Colon (tissue), 2 donors: Measurements from ENCODE around the gene PALD1.

Experiments
- FAIRE-seq: peaks from 2 replicates; lab custom pipeline; 2012; peaks lifted over from hg19 to GRCh38; lab: Jason Lieb, UNC
- donor health status: control.
- donor health status: control.

PALD1 gene

DNA sequence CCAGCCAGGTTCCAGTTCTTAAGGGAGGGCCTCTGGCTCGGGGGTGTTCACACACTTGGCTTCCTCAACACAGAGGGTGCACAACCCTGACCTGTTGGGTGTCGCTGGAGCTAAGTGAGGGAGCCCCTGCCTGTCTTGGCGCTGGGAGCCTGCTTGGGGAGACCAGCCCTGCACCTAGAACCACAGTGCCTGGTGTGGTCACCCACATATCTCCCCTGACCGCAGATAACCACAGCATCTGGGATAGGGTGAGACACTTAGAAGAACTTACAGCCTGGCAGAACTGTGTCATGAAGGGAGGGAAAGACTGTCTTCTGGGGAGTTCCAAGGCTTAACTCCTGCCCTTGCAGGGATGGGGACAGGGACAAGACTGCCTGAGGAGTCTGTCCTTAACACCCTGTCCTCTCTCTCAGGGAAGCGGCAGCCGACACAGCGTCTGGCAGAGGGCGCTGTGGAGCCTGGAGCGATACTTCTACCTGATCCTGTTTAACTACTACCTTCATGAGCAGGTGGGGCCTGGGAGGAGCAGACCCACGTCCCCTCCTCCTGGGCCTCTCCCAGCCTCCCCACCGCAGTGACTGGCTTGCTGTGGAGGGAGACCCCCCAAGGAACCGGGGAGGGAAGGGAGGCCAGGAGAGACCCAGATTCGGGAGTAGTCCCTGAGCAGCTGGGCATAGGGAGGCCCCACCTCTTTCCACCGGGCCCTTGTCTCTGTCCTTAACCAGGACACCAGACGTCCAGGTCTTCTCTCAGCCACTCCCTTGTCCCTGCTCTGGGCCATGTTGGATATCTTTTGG, 59.0 kb downstream of the PALD1 start:
- FAIRE-seq = no peak

DNA sequence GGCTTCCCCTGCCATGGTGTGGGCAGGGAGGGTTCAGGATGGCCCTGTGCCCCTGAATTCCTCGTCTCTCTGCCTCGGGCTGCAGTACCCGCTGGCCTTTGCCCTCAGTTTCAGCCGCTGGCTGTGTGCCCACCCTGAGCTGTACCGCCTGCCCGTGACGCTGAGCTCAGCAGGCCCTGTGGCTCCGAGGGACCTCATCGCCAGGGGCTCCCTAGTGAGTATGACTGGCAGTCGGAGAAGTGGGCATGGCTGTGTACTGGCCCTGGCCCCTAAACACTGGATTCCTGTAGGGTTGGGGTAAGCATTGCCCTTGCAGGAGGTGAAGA, 59.6 kb downstream of the PALD1 start:
- no peak for FAIRE-seq

DNA sequence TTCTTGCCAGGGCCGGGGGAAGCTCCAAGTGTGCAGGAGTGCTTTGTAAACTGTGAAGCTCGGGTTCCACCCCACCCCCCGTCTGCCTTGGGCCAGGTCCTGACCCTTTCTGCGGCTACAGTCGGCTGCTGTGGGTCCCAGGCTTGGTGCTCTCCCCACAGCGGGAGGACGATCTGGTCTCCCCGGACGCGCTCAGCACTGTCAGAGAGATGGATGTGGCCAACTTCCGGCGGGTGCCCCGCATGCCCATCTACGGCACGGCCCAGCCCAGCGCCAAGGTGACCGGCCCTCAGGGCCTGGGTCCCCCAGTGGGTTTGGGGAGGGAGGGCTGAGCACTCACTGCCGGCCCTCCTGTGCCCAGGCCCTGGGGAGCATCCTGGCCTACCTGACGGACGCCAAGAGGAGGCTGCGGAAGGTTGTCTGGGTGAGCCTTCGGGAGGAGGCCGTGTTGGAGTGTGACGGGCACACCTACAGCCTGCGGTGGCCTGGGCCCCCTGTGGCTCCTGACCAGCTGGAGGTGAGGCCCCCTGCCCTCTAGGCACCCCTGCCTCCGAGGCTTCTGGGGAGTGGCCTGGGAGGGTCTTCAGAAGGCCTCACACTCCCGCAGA, 60.3 kb downstream of the PALD1 start:
- no peak for FAIRE-seq

DNA sequence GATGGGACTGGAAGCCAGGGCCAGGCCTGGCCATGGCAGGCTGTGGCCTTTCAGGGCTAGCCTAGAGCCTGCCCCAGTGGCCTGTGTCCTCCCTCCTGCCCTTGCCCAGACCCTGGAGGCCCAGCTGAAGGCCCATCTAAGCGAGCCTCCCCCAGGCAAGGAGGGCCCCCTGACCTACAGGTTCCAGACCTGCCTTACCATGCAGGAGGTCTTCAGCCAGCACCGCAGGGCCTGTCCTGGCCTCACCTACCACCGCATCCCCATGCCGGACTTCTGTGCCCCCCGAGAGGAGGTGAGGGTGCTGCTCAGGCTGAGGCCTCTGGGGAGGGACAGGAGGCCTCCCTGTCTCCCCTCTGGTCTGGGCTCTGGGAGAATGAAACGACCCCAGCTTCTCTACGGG, 60.9 kb downstream of the PALD1 start:
- no peak for FAIRE-seq

DNA sequence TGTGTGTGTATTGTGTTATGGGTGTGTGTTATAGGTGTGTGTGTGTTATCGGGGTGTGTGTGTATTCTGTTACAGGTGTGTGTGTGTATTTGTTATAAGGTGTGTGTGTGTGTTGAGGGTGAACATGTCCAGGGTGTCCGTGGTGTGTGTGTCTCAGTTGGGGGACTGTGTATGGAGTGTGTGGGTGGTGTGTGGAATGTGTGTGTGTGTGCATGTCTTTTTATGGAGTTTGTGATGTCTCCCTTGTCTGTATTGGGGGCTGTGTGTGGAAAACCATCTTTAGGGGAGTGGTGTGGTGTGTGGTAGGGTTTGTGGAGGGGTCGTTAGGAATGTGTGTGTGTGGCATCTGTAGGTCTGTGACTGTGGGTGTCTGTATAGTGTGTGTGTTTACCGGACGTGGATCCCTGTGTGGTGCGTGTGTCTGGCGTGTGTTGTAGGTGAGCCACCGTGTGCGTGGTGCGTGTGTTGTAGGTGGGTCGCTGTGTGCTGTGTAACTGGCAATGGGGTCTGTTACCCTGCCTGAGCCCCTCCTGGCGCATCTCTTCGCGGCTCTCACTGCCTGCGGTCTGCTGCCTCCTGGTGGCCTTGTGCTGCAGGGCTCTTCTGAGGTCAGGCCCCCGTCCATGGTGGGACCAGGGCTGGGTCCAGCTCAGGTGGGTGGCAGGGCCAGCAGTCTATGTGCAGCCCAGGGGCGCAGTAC, 61.7 kb downstream of the PALD1 start:
- no peak for FAIRE-seq

DNA sequence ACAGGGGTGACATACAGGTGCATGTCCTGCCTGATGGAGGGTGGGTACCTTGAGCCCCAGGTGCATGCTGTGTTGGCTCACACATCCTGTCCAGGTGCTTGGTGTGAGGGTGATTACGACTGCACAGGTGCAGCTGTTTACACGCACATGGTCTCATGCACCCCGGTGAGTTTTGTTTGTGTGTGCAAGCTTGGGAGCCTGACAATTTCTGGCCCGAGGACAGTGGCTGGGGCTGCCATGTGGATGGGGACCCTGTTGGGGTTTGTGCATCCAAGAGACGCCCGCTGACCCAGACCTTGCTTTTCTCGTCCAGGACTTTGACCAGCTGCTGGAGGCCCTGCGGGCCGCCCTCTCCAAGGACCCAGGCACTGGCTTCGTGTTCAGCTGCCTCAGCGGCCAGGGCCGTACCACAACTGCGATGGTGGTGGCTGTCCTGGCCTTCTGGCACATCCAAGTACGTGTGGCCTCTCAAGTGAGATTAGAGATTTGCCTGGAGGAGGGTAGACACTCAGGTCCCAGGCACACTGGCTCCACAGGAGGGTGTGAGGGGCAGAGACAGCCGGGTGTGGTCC, 62.3 kb downstream of the PALD1 start:
- no peak for FAIRE-seq

DNA sequence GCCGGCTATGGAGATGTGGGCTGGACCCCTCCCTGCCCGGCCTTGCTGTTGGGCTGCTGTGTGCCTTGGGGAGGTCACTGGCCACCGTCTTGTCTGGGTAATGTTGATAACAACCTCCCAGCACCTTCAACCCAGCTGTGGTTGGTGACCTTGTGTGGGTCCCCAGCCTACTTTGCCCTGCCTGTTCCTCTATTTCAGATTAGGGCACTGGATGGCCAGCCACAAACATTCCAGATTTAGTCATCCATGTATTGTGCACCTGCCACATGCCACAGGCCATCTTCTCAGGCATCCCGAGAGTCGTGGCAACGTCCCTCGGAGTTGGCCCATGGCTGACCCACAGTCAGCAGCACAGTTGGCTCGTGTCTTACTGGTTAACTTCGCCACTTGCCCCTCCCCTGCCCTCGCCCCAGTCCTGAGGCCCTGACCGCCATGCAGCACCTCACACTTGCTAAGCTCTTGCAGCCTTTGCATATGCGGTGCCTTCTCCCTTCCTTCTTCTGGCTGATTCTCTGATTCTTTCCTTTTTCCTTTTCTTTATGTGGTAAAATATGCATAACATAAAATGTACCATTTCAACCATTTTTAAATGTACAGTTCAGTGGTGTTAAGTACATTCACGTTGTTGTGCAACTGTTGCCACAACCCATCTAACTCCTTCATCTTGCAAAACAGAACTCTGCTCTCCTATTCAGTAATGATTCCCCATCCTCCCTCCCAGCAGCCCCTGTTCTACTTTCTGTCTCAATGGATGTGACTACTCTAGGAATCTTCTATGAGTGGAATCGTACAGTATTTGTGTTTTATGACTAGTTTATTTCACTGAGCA, 63.4 kb downstream of the PALD1 start:
- FAIRE-seq = no peak

DNA sequence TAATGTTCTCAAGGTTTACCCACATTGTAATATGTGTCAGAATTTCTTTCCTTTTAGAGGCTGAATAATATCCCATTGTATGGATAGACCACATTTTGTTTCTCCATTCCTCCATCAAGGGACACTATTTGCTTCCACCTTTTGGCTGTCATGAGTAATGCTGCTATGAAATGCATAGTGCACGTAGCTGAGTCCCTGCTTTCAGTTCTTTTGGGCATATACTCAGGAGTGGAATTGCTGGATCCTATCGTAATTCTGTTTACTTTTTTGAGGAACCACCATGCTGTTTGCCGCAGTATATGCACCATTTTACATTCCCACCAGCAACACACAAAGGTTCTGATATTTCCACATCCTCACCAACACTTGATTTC, 64.0 kb downstream of the PALD1 start:
- FAIRE-seq = no peak

DNA sequence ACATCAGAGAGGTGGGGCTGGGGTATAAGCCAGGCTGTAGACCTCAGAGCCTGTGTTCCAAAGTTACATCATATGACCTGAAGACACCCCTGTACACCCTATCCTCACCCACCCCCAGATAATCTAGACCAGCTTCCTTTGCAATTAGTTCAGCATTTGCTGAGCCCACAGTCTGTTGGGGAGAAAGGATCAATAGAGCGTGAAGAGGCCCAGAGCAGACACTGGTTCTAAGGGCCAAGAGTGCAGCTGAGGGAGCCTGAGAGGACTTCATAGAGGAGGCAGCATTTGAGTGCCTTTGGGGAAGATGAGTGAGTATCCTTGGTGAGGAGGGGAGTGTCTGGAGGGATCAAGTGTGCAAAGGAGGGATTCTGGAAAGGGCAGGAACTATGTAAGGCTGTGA, 65.3 kb downstream of the PALD1 start:
- FAIRE-seq = no peak

DNA sequence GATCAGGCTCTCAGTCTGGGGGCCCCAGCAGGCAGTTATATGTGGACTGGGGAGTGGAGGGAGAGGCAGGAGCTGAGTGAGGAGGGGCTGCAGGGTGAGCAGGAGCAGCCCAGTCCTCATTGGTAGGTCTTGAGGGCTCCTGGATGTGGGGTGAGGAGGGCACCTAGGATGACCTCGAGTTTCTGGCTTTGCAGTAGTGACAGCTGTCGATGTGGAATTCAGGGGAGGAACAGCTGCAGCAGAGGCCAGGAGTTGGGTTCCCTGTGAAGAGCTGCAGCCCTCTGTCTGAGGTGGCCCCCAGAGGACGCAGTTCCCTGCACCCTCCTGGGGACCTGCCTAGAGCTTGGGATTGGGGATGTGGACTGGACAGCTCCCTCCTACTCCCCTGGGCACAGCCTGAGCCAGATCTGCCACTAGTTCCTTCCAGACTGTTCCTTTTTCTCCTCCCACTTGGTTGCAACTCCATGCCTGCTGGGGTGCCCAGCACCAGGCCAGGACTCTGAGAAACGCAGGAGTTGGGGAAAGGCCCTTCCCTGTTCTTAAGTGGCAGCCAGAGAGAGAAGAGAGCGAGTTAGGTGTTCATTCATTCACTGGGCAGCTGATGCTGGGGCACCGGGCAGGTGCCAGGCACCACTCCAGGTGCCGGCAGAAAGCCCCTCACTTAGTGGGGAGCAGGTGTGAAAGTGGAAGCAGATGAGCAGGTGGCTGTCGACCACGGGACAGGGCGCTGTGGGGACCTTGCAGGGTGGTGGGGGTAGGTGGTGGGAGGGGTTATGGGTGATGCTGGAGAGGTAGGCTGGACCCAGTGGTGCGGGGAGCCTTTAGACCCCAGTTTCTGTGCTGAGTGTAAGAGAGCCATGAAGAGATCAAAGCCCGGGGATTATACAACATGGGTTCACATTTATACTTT, 66.1 kb downstream of the PALD1 start:
- FAIRE-seq = no peak

DNA sequence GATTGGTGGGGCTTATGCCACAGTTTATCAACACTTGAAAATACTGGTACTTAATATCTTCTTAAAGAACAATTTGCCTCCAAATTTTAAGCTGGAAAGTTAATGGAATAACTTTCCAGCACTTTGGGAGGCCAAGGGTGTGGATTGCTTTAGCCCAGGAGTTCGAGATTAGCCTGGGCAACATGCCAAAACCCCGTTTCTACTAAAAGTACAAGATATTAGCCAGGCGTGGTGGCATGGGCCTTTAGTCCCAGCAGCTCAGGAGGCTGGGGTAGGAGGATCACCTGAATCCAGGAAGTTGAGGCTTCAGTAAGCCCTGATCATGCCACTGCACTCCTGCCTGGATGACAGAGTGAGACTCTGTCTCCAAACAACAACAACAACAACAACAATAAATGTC, 68.0 kb downstream of the PALD1 start:
- FAIRE-seq = no peak

DNA sequence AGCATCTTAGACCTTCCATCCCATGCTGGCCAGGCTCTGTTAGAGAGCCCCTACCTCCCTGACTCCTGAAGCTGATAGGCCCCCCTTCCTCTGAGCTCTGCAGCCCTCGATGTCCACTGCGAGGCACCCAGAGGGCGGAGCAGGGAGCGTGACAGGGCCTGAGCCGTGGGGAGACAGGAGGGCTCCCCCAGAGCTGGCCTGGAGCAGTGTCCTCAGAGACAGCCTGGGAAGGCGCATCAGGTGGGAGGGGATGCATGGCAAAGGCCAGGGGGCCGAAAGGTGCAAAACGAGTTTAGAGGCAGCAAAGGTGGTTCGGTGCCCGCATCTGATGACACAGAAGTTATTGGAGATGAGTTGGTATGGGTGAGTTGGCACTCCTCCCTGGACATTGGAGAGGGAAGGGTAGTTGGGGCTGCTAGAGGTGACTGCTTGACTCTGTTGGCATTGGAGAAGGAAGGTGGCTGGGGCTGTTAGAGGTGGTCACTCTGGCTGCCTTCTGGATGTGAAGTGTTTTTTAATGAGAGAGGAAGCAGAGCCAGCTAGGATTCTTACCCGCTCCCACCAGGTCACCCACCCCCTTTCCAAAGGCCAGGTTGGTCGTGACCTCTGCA, 70.9 kb downstream of the PALD1 start:
- FAIRE-seq = no peak

DNA sequence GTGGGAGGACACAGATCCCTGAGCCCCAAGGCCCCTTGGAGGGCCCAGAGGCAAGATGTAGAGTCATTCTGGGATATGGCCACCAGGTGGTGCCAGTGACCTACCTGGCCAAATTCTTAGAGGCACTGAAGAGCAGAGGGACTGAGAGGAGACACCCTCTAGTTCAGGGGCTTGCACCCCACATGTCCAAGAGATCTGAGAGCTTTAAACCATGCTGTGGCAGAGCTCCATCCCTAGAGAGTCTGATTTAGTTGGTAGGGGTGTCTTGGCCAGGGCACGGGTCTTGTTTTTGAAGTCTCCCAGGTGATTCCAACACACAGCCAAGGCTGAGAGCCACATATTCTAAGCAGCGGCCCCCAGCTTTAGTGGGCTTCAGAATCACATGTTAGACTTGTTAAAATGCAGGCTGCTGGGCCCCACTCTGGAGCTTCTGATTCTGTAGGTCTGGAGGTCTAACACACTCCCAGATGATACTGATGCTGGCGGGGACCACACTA, 71.4 kb downstream of the PALD1 start:
- no peak for FAIRE-seq

DNA sequence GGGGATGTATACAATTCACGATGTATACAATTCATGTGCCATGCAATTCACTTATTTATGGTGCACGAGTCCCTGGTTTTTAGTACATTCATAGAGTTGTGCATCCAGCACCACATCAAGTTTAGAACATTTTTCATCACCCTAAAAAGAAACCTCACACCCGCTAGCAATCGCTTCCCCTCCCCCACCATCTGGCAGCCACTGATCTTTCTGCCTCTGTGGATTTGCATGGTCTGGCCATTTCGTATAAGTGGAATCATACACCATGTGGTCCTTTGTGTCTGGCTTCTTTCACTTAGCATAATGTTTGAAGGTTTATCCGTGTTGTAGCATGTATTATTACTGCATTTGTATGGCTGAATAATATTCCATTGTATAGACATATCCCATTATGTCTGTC, 71.9 kb downstream of the PALD1 start:
- FAIRE-seq = no peak

DNA sequence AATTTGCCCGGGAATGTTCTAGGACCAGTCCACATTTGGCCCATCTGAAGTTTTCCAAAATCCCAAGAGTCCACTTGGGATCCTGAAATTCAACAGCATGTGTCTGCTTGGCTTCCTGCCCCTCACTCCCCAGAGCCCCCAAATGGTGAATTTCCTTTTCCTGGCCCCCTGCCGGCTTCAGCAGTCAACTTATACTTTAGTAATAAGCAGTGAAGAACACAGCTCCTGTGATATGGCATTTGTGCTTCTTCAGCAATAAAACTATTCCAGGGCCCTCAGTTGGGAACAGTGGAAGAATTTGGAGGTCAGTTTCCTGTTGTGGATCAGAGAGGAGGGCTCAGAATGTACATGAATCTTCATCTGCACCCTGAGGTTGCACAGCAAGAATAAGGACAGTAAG, 72.9 kb downstream of the PALD1 start:
- FAIRE-seq = no peak

DNA sequence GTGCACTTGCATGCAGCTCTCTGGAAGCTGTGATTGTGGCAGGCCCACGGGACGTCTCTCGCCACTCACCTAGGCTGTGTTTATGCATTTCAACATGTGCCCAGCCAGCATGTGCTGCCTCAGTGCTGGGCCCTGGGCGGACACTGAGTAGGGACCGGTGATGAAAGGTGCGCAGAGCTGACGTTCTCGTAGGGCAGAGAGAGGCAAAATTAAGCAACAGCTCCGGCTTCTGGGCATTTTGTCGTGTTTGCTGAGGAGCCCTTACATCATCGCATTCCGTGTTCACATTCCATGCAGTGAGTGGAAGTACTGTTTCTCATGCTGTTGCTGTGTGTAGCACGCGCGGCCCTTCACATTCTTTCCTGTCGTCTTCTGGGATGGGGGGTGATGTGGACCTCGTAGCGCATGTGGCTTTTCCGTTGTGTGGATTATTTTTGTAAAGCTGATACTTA, 73.4 kb downstream of the PALD1 start:
- FAIRE-seq = no peak

DNA sequence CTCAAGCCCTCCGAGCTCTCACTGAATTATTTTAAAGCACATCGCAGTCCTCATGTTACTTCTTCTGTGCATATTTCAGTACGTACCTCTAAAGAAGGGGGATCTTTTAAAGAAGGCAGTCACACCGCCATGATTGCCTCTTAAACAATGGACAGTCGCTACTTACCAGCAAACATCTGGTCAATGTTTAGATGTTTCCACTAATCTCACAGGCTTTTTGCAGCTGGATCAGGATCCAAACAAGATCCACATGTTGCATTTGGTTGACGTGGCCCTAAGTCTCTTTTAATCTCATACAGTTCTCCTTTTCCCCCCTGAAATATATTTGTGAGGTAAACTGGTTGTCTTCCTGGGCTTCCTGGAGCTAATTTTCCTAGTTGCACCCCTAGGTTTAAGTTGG, 74.0 kb downstream of the PALD1 start:
- FAIRE-seq = no peak

DNA sequence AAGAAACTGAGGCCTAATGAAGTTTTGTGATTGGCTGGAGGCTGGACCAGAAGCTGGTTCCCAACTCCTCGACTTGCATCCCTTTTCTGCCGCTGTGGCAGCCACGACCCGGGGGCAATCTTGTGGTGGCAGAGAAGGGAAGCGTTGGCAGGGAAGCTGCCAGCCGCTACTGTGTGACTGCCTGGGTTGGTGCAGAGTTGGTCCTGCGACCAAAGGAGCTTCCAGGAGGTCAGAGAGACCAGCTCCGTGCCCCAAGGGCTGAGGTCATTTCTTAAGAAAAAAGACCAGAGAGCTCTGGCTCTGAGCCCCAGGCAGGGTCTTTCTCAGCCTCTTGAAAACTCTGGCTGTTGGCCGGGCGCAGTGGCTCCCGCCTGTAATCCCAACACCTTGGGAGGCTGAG, 76.8 kb downstream of the PALD1 start:
- FAIRE-seq = no peak

DNA sequence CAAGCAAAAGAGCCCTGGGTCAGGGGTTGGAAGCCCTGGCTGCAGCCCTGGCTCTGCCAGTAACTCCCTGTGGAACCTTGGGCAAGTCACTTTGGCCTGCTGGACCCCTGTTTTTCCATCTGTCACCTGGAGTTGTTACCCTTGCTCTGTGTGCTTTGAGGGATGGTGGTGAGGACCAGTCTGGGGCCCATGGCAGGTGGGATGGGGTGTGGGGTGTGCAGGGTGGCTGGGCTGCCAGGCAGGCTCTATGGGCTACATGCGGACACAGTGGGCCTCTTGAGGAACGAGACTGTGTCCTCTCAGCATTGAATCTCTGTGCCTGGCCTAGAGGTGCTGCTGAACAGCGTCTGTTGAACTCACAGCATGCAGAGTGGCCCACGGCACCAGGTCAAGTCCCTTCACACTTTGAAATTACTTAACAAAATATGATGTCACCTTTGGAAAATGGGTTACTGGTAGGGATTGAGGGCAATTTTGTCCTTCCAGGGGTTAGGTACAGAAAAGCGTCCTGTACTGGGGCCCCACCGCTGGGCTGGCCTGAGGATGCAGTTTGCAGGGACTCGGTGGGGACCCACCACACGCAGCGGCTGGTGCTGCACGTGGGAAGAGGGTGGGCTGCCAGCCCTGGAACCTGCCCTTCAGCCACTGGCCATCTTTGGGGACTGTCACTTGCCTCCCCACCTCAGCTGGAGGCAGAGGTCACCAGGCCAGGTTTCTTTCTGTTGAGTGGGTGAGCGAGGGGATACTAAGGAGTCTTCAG, 78.7 kb downstream of the PALD1 start:
- FAIRE-seq = no peak

DNA sequence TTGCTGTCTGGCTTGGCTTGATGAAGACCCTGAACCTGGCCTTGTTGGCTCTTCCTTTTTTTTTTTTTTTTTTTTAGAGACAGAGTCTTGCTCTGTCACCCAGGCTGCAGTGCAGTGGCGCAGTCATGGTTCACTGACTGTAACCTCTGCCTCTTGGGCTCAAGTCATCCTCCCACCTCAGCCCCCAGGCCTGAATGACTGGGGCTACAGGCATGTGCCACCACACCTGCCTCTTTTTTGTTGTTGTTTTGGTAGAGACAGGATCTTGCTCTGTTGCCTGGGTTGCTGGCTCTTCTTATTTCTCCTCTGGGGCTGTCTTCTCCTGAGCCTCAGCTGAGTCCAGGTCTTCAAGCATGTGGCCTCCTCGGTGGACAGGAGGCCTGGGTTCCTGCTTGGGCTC, 79.3 kb downstream of the PALD1 start:
- no peak for FAIRE-seq
